K562 (cell line): Measurements from ENCODE around the gene COMP. TPM values are rescaled to one million over a fixed set of nuclear protein-coding genes. Genes with fewer than 3 reads are reported as not detected.

Experiments used
- AFF1 ChIP-seq, 2 experiments: fragments of 450-650 bp; IDR thresholded peaks; 2 replicates each; pipeline ENCODE4 v1.6.1; 2018; ENCODE audit warnings: mild to moderate bottlenecking in 2 of 2, low read depth in 1 of 2; ENCODE audit not compliant: partially characterized antibody in 2 of 2
- ARID2 ChIP-seq: fragments of 450-650 bp; IDR thresholded peaks from 2 replicates; pipeline ENCODE4 v1.6.1; 2017; ENCODE audit warnings: antibody characterized with exemption, mild to moderate bottlenecking
- CCAR2 ChIP-seq: fragments of 200-400 bp; formaldehyde crosslinking; IDR thresholded peaks from 2 replicates; pipeline ENCODE4 v1.6.1; 2017; ENCODE audit warnings: mild to moderate bottlenecking, low read depth, low read length
- CGGBP1 ChIP-seq: fragments of 250-450 bp; sonication (Bioruptor Pico); IDR thresholded peaks from 2 replicates; pipeline ENCODE4 v1.9.0; 2021; ENCODE audit warnings: mild to moderate bottlenecking
- EGR1 ChIP-seq: fragments of 450-650 bp; conservative IDR thresholded peaks from 2 replicates; pipeline ENCODE4 v1.6.1; 2017; ENCODE audit warnings: mild to moderate bottlenecking
- FOXA3 ChIP-seq, 2 experiments: fragments of 450-650 bp in 1 of 2; sonication (generic) in 1 of 2; formaldehyde crosslinking; IDR thresholded peaks in 1 of 2; conservative IDR thresholded peaks in 1 of 2; 2 replicates each; pipeline versions ENCODE4 v1.4.0 to v1.8.0; 2020 to 2022; ENCODE audit warnings: mild to moderate bottlenecking in 2 of 2, missing genetic modification reagents in 1 of 2
- GATAD2A ChIP-seq: fragments of 450-650 bp; IDR thresholded peaks from 2 replicates; pipeline ENCODE4 v1.6.1; 2017
- GTF2A2 ChIP-seq: IDR thresholded peaks from 2 replicates; pipeline ENCODE4 v1.6.1; 2016; ENCODE audit warnings: mild to moderate bottlenecking, missing genetic modification characterization, missing compliant biosample characterization
- HNRNPK ChIP-seq: fragments of 200-400 bp; formaldehyde crosslinking; IDR thresholded peaks from one replicate; pipeline ENCODE4 v1.6.1; 2018; ENCODE audit warnings: mild to moderate bottlenecking, low read depth, low read length; ENCODE audit not compliant: poor library complexity, severe bottlenecking
- HOMEZ ChIP-seq: fragments of 250-450 bp; sonication (Bioruptor Pico); IDR thresholded peaks from 2 replicates; pipeline ENCODE4 v1.4.0; 2020; ENCODE audit warnings: mild to moderate bottlenecking, moderate library complexity
- KAT7 ChIP-seq: sonication (generic); formaldehyde crosslinking; IDR thresholded peaks from 2 replicates; pipeline ENCODE4 v1.8.0; 2022; ENCODE audit warnings: missing genetic modification reagents, mild to moderate bottlenecking, borderline replicate concordance
- KAT8 ChIP-seq: fragments of 450-650 bp; IDR thresholded peaks from 2 replicates; pipeline ENCODE4 v1.6.1; 2016; ENCODE audit warnings: low read depth, mild to moderate bottlenecking
- MAX ChIP-seq: sonication (generic); formaldehyde crosslinking; IDR thresholded peaks from 2 replicates; pipeline ENCODE4 v1.9.0; 2022; ENCODE audit warnings: mild to moderate bottlenecking, missing genetic modification reagents
- PHTF2 ChIP-seq: fragments of 250-450 bp; sonication (Bioruptor Pico); IDR thresholded peaks from 2 replicates; pipeline ENCODE4 v1.5.0; 2021; ENCODE audit warnings: mild to moderate bottlenecking
- RBFOX2 ChIP-seq: fragments of 200-400 bp; formaldehyde crosslinking; IDR thresholded peaks from 2 replicates; pipeline ENCODE4 v1.6.1; 2017; ENCODE audit warnings: low read depth, mild to moderate bottlenecking, low read length, moderate library complexity
- U2AF2 ChIP-seq: fragments of 200-400 bp; formaldehyde crosslinking; optimal IDR thresholded peaks from 2 replicates; pipeline ENCODE3; 2017; ENCODE audit warnings: low read depth, mild to moderate bottlenecking, low read length
- ZFP1 ChIP-seq: fragments of 450-650 bp; formaldehyde crosslinking; IDR thresholded peaks from 2 replicates; pipeline ENCODE4 v1.4.0; 2020; ENCODE audit warnings: mild to moderate bottlenecking, mixed read lengths
- ZNF282 ChIP-seq: sonication (generic); formaldehyde crosslinking; IDR thresholded peaks from 2 replicates; pipeline ENCODE4 v1.8.1; 2023; ENCODE audit warnings: missing genetic modification reagents
- polyA plus RNA-seq, 8 experiments: library from polyadenylated mRNA; depleted of rRNA in 4 of 8; stranded (reverse) in 5 of 8; unstranded in 3 of 8; fragments of >200 nt; fragmentation: Nextera tagmentation in 2 of 8; fragmentation: Illumina TruSeq in 1 of 8; extraction: Ambion mirVana in 2 of 8; extraction: Trizol in 1 of 8; gene quantifications; 2 replicates each; pipeline versions ENCODE4 v1.2.1 to v1.2.3, GENCODE V29; 2011 to 2014; ENCODE audit warnings: inconsistent platforms in 1 of 8, missing spikeins in 1 of 8
- total RNA-seq, 7 experiments: library from RNA; depleted of rRNA in 6 of 7; stranded (reverse); fragments of >200 nt in 6 of 7; fragmentation: Illumina TruSeq in 2 of 7; extraction: Trizol in 2 of 7; gene quantifications; 2 replicates each; pipeline versions ENCODE4 v1.2.1 to v1.2.3, GENCODE V29; 2011 to 2021; ENCODE audit warnings: low replicate concordance in 1 of 7

COMP gene
- total and polyA plus RNA-seq, 9 of the 15 experiments (the other 6 are each of a cell fraction or from before 2014, with no cell fraction given), result 0.07 TPM; not detected in 8

GRCh38 chr19:18742838-18743783 lies 48.0 kb downstream of the COMP start (continued):
- TF ChIP-seq HOMEZ (no peak), MAX (CRISPR knock-in tag) (no peak), KAT7 (CRISPR knock-in tag) (0 out of 2 replicates have a peak, but pooled peaks have one; percentile 64), EGR1 (no peak), RBFOX2 (0 out of 2 replicates have a peak, but pooled peaks have one; percentile 40), FOXA3 (CRISPR knock-in tag; conservative IDR thresholded peaks at IDR 0.05 in 1 of 2, IDR thresholded peaks at IDR 0.05 in 1 of 2) (no peak), AFF1 (IDR thresholded peaks at IDR 0.05; ENCODE audit: low read depth in 1 of 2, partially characterized antibody in 2 of 2) (no peak), GTF2A2 (no peak), CCAR2 (no peak), U2AF2 (no peak), HNRNPK (no peak), ARID2 (no peak), CGGBP1 (CRISPR knock-in tag) (no peak), PHTF2 (no peak), ZFP1 (no peak), KAT8 (no peak), ZNF282 (CRISPR knock-in tag) (no peak), GATAD2A (no peak)
